BLaER1 (cell line): ENCODE results near the gene TPRG1.

Experiments
- H3K27ac ChIP-seq: shearing (Covaris generic); formaldehyde crosslinking; 2 replicates; pipeline ENCODE4 v1.8.1; 2022
- H3K27me3 ChIP-seq: shearing (Covaris generic); formaldehyde crosslinking; 2 replicates; pipeline ENCODE4 v1.8.1; 2022
- H3K36me3 ChIP-seq: shearing (Covaris generic); formaldehyde crosslinking; 2 replicates; pipeline ENCODE4 v1.8.1; 2022
- H3K4me1 ChIP-seq: shearing (Covaris generic); formaldehyde crosslinking; 2 replicates; pipeline ENCODE4 v1.8.1; 2022
- H3K4me2 ChIP-seq: shearing (Covaris generic); formaldehyde crosslinking; 2 replicates; pipeline ENCODE4 v1.8.1; 2022
- H3K4me3 ChIP-seq: shearing (Covaris generic); formaldehyde crosslinking; 2 replicates; pipeline ENCODE4 v1.8.1; 2022
- H3K9ac ChIP-seq: shearing (Covaris generic); formaldehyde crosslinking; 2 replicates; pipeline ENCODE4 v1.8.1; 2022
- H3K9me3 ChIP-seq: shearing (Covaris generic); formaldehyde crosslinking; 2 replicates; pipeline ENCODE4 v1.8.1; 2022
- H4K20me1 ChIP-seq: shearing (Covaris generic); formaldehyde crosslinking; 2 replicates; pipeline ENCODE4 v1.8.1; 2022
- Cebpa-rat ChIP-seq: shearing (Covaris generic); IDR thresholded peaks from 2 replicates; pipeline ENCODE4 v1.8.1; 2022

TPRG1 gene, protein sequence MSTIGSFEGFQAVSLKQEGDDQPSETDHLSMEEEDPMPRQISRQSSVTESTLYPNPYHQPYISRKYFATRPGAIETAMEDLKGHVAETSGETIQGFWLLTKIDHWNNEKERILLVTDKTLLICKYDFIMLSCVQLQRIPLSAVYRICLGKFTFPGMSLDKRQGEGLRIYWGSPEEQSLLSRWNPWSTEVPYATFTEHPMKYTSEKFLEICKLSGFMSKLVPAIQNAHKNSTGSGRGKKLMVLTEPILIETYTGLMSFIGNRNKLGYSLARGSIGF

DNA sequence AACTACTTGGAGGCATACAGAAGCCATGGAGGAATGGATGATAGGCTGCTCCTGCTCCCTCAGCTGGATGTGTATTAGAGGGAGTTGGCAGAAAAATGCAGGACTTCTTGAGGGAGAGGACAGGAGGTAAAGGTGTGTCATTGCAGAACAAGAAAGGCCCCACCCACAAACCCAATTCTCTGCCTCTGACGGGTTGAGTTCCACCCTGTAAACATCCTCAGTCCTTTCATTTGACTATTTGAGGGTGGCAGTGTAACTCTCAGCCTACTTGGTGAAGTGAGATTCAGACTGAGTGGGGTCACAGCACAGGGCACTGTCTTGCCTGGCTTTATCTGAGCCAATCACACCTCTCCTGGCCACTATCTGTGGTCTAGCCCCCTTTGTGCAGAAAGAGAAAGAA, at the start of gene TPRG1:
TSS of gene TPRG1 (plus strand) at position 265 of the 400 bp plus-strand sequence. CDS start 35,414 bp downstream, outside the sequence.
- H3K4me1 ChIP-seq: no peaks in the 10 kb centered on the region; the same call in 1 of the 2 replicates
- no peak within 1 kb of the TSS for H3K4me2 ChIP-seq
- H3K27ac ChIP-seq: no peak within 1 kb of the TSS

DNA sequence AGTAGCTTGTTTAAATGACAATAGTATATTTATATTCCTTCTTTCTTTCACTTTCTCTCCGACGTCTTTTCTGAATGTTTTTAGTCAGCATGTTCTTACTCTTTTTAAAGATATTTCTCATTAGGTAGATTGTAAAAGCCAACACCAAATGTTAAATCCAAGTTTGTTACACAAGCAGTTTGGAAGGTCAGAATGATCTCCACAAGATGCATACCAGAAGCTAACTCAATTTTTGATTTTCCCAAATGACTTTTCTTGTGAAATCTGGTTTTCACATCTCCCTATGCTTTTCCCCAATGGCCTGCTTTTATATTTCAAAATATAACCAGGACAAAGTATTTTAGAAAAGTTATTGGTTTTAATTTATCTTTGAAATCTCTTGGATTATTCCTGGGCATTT, 49.7 kb upstream of the TPRG1 start:
- Histone ChIP-seq H3K27ac (no peak overlapping the region), H3K4me3 (no peak overlapping the region), H3K9ac (no peak overlapping the region), H4K20me1 (no peaks in the 10 kb centered on the region), H3K36me3 (no peaks in the 10 kb centered on the region), H3K9me3 (peaks cover 20% of the 10 kb centered on the region), H3K4me2 (no peak overlapping the region), H3K4me1 (no peaks in the 10 kb centered on the region), H3K27me3 (no peaks in the 10 kb centered on the region)
- no peak for TF ChIP-seq Cebpa-rat

More for the DNA sequence above, at the start of gene TPRG1:
- Histone ChIP-seq H3K4me3 (no peak within 1 kb of the TSS), H3K9me3 (no peaks in the 10 kb centered on the region), H4K20me1 (no peaks in the 10 kb centered on the region), H3K36me3 (no peaks in the 10 kb centered on the region), H3K27me3 (no peaks in the 10 kb centered on the region), H3K9ac (no peak within 1 kb of the TSS)
- no peak for TF ChIP-seq Cebpa-rat

DNA sequence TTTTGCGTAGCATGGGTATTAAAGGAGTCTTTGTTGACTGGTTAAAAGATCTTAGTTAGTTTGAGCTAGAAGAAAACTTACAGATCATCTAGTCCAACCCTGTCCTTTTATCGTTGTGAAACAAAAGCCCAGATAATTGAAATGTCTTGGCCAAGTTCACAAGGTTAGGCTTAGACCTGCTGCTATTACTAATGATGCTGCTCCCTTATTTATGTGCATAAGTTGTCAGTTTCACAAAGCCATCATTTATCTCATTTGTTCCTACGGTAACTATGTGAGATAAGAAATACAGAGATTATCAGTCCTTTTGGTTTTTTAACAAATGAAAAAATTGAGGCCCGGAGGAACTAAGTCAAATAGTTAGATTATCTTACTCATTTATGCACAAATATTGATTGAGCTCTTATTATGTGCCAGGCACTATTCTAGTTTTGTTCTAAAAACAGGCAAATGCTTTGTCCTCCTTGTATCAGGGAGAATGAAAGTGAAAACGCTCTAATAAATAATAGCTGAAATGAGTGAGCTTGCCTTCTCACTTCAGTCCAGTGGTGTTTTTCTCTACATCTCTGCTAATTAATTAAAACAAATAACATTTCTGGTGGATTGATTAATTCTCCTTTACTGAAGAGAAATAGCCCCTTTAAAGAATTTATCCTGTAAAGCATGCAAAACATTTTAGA, 49.1 kb upstream of the TPRG1 start:
- Histone ChIP-seq H3K4me3 (no peak overlapping the region), H3K4me1 (no peaks in the 10 kb centered on the region), H3K4me2 (no peak overlapping the region), H3K9me3 (peaks cover 20% of the 10 kb centered on the region), H3K9ac (no peak overlapping the region), H3K36me3 (no peaks in the 10 kb centered on the region), H3K27me3 (no peaks in the 10 kb centered on the region), H4K20me1 (no peaks in the 10 kb centered on the region), H3K27ac (no peak overlapping the region)
- TF ChIP-seq Cebpa-rat: no peak

DNA sequence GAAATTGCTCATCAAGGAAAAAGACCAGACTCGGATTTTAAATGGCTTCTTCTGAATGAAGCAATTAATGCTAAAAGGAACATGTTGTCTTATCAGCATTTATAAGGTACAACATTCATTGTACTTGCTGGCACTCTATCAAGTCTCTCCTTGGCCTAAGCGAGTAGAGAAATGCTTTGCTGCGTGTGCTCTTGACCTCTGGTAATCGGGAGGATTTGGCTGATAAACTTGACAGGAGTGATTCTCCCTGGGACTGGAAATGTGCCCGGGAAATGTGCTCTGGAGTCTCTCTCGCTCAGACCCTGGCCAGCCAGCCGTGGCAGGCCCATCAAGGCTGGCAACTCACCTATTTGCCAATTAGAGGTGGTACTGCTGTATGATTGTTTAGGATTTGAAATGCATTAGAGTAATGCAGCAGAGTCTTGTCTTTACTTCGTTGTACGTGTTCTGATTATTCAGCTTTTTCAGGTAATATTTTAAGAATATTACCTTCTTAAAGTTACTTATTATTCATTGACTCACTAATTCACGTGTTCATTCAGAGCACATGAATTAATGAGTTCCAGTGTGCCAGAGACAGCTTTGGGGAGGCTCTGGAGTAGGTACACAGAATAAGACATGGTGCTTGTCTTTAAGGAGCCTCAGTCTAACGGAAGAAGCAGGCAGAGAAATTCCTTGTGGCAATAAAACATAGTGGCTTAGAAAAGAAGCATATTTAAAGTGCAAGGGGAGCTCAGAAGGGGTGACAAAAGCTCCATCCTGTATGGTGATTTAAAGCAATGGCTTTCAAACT, 48.0 kb upstream of the TPRG1 start:
- Histone ChIP-seq H3K4me2 (no peak overlapping the region), H3K9ac (no peak overlapping the region), H3K27ac (no peak overlapping the region), H3K36me3 (no peaks in the 10 kb centered on the region), H3K9me3 (peaks cover 13% of the 10 kb centered on the region), H4K20me1 (no peaks in the 10 kb centered on the region), H3K27me3 (no peaks in the 10 kb centered on the region), H3K4me3 (no peak overlapping the region), H3K4me1 (no peaks in the 10 kb centered on the region)
- TF ChIP-seq Cebpa-rat: no peak

DNA sequence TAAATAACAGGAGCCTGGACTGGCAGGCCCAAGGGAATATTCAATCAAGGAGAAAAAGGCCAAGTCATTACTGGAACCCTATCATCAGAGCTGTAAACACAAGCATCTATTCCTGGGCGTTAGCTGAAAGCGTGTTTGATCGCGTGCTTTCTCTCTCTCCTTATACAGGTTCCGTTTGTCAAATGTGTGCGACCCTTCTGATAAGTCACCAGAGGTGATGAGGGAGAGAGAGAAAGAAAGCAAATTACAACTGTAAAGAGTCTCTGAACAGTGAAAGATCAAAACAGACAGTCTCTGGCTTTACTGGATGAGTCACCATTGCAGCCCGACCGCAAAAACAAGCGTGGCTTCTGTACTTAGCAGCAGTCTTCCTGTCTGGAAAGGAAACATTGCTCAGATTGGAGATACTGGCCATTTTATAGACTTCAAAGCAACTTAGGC, 39.5 kb upstream of the TPRG1 start:
- Histone ChIP-seq H3K9ac (no peak overlapping the region; the same call in 1 of the 2 replicates), H3K4me2 (peak overlapping the region; percentile 68), H3K4me3 (no peak overlapping the region), H3K27me3 (no peaks in the 10 kb centered on the region), H3K36me3 (no peaks in the 10 kb centered on the region), H3K4me1 (peaks cover 17% of the 10 kb centered on the region), H3K9me3 (no peaks in the 10 kb centered on the region; the same call in 1 of the 2 replicates), H4K20me1 (no peaks in the 10 kb centered on the region), H3K27ac (peak overlapping the region; percentile 35)
- TF ChIP-seq Cebpa-rat: no peak

DNA sequence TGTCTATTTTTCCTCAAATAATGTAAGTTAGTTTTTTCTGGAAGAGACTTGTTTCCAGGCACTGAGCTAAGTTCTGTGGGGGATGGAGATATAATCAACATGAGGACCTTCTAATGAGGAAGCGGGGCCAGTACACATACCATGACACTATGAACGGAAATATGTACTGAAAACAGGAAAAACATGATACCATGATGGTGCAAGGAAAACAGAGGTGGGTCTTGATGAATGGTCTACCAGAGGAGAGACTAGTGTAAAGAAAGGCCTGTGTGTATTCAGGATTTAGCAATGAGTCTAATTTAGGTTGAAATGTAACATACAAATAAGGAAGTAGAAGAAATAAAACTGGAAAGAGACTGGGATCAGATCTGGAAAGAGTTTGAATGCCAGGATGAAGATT, 38.9 kb upstream of the TPRG1 start:
- Histone ChIP-seq H3K27me3 (no peaks in the 10 kb centered on the region), H3K4me3 (no peak overlapping the region), H3K9me3 (no peaks in the 10 kb centered on the region; the same call in 1 of the 2 replicates), H3K4me1 (peaks cover 17% of the 10 kb centered on the region), H4K20me1 (no peaks in the 10 kb centered on the region), H3K27ac (no peak overlapping the region), H3K9ac (no peak overlapping the region), H3K4me2 (peak overlapping the region; percentile 68), H3K36me3 (no peaks in the 10 kb centered on the region)
- TF ChIP-seq Cebpa-rat: no peak

DNA sequence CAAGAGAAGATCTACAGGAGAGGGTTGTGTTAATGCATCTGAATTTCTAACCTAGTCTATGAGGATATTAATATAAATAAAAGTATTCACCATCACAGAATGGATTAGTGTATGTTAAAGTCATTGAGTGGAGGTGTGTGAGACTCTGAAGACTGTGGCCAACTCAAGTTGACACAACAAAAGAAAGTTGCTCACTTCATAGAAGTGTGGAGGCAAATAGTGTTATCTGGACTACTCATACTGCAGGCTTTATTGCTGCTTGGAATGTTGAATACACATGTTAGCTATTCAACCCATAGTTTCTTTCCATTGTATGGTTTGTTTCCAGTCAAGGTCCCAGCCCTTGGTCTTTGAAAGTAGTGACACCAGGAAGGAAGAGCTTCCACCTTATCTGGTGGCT, 38.0 kb upstream of the TPRG1 start:
- no peak for TF ChIP-seq Cebpa-rat
- H3K27ac ChIP-seq: no peak overlapping the region

DNA sequence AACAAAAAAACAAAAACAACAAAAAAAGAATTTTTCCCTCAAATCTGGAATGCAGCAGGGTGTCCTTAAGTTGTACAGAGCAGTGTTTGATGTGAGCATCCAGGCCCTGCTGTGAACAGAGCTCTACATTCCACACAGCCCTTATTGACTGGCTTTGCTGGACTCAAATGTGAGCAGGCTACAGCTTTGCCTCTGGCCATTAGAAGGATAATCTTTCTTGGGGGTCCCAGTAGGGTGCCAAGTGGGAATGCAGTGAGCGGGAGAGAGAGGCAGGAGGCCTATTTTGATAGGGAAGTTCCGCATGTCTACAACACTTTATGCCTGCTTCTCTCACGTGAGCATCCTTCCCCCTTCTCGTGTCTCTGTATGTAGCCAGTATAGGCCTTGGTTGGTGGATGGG, 34.4 kb upstream of the TPRG1 start:
- H3K36me3 ChIP-seq: no peaks in the 10 kb centered on the region
- H3K4me2 ChIP-seq: no peak overlapping the region
- no peak overlapping the region for H3K4me3 ChIP-seq
- no peak for TF ChIP-seq Cebpa-rat
- no peak overlapping the region for H3K27ac ChIP-seq
- no peaks in the 10 kb centered on the region for H4K20me1 ChIP-seq
- H3K9ac ChIP-seq: no peak overlapping the region
- no peaks in the 10 kb centered on the region; the same call in 1 of the 2 replicates for H3K9me3 ChIP-seq
- H3K27me3 ChIP-seq: no peaks in the 10 kb centered on the region
- H3K4me1 ChIP-seq: peaks cover 8% of the 10 kb centered on the region

More for the DNA sequence above, 38.0 kb upstream of the TPRG1 start:
- H4K20me1 ChIP-seq: no peaks in the 10 kb centered on the region
- no peak overlapping the region for H3K4me2 ChIP-seq
- no peaks in the 10 kb centered on the region for H3K27me3 ChIP-seq
- no peaks in the 10 kb centered on the region; the same call in 1 of the 2 replicates for H3K9me3 ChIP-seq
- no peak overlapping the region for H3K4me3 ChIP-seq
- H3K36me3 ChIP-seq: no peaks in the 10 kb centered on the region
- H3K4me1 ChIP-seq: peaks cover 17% of the 10 kb centered on the region
- no peak overlapping the region for H3K9ac ChIP-seq

DNA sequence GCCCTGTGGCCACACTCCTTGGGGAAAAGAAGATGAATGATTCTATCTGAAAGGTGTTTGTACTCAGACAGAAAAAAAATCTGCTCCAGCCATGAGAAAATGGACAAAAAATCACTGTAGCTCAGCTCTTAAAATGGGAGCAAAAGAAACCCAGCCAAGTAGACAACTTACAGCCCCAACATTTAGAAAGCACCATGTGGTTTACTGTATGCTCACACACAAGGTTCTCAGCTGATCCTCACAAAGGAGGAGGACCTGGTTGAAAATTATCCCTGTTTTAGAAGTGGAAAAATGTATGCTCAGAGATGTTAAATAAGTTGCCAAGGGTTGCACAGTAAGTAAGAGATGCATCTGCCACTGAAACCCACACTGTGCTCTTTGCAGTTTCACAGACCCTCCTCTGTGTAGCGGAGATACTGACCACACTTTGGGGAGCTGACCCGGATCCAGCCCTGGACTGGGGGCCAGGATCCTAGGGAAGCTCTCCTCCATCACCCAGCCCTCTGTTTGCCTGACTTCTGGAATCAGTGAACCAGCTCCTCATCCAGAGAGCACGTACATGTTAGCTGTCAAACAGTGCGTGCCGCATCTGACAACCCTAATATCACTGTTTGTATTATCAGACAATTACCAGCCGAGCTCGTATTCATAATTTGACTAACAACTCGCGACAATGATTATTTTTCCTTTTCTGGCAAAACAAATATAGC, 32.7 kb upstream of the TPRG1 start:
- H3K27me3 ChIP-seq: no peaks in the 10 kb centered on the region
- no peaks in the 10 kb centered on the region for H3K9me3 ChIP-seq
- H3K9ac ChIP-seq: no peak overlapping the region
- no peak for TF ChIP-seq Cebpa-rat
- no peak overlapping the region for H3K4me3 ChIP-seq
- H3K27ac ChIP-seq: no peak overlapping the region
- H3K36me3 ChIP-seq: no peaks in the 10 kb centered on the region
- H3K4me2 ChIP-seq: no peak overlapping the region
- no peaks in the 10 kb centered on the region for H3K4me1 ChIP-seq
- no peaks in the 10 kb centered on the region for H4K20me1 ChIP-seq
